HEK293 (cell line): ENCODE measurements around the gene UCK1.

Experiments
- CTCF ChIA-PET: fragments of 350-600 bp; formaldehyde crosslinking; extraction: SDS; loops from one replicate; lab custom pipeline; 2021; ENCODE audit warnings: antibody characterized with exemption; lab: Yijun Ruan, JAX
- POLR2A ChIA-PET: fragments of 300-600 bp; formaldehyde crosslinking; extraction: SDS; loops from one replicate; lab custom pipeline; 2020; ENCODE audit warnings: antibody characterized with exemption, inconsistent platforms; lab: Yijun Ruan, JAX
- H3K27ac ChIP-seq: fragments of 200-500 bp; sonication (Bioruptor generic); 2 replicates; pipeline ENCODE4 v1.5.1; 2014; ENCODE audit warnings: low read depth, low read length, control low read depth, inconsistent platforms; ENCODE audit errors: extremely low read depth
- H3K36me3 ChIP-seq, 2 experiments: fragments of 200-500 bp in 1 of 2; sonication (Bioruptor generic) in 1 of 2; 1 replicate in 1 of 2; 2 replicates in 1 of 2; pipeline ENCODE4 v1.5.1; 2014 to 2017; ENCODE audit warnings: inconsistent platforms in 2 of 2, low read length in 2 of 2; ENCODE audit not compliant: control insufficient read depth in 2 of 2, insufficient read depth in 1 of 2
- H3K4me1 ChIP-seq: fragments of 200-500 bp; sonication (Bioruptor generic); 2 replicates; pipeline ENCODE4 v1.5.1; 2014; ENCODE audit warnings: mild to moderate bottlenecking, low read length, inconsistent platforms; ENCODE audit not compliant: control insufficient read depth, insufficient read depth
- H3K4me3 ChIP-seq: 2 replicates; pipeline ENCODE4 v1.5.1; 2011; ENCODE audit warnings: low read depth, mild to moderate bottlenecking, control low read depth, low read length, moderate library complexity
- H3K9me3 ChIP-seq: fragments of 200-500 bp; sonication (Bioruptor generic); 2 replicates; pipeline ENCODE4 v1.5.1; 2014; ENCODE audit warnings: low read depth, low read length, inconsistent platforms; ENCODE audit not compliant: control insufficient read depth, insufficient read depth
- EGR2 ChIP-seq: fragments of 450-650 bp; formaldehyde crosslinking; IDR thresholded peaks from 2 replicates; pipeline ENCODE4 v1.5.1; 2016; ENCODE audit warnings: low read depth, missing biosample characterization, missing genetic modification characterization
- GLIS2 ChIP-seq: fragments of 450-650 bp; formaldehyde crosslinking; IDR thresholded peaks from 2 replicates; pipeline ENCODE4 v1.5.1; 2016; ENCODE audit warnings: missing biosample characterization, missing genetic modification characterization
- SP2 ChIP-seq: fragments of 450-650 bp; formaldehyde crosslinking; IDR thresholded peaks from 2 replicates; pipeline ENCODE4 v1.5.1; 2016; ENCODE audit warnings: missing biosample characterization, missing genetic modification characterization
- ZEB2 ChIP-seq: fragments of 450-650 bp; formaldehyde crosslinking; IDR thresholded peaks from 2 replicates; pipeline ENCODE4 v1.5.1; 2016; ENCODE audit warnings: missing biosample characterization, missing genetic modification characterization
- ZFHX2 ChIP-seq: fragments of 450-650 bp; formaldehyde crosslinking; conservative IDR thresholded peaks from 2 replicates; pipeline ENCODE4 v1.5.1; 2016; ENCODE audit warnings: missing biosample characterization, missing genetic modification characterization
- ZFP41 ChIP-seq: fragments of 450-650 bp; formaldehyde crosslinking; IDR thresholded peaks from 2 replicates; pipeline ENCODE4 v1.5.1; 2016; ENCODE audit warnings: missing biosample characterization, missing genetic modification characterization, borderline replicate concordance
- ZFP69B ChIP-seq: fragments of 450-650 bp; formaldehyde crosslinking; IDR thresholded peaks from 2 replicates; pipeline ENCODE4 v1.5.1; 2016; ENCODE audit warnings: missing biosample characterization, missing genetic modification characterization
- ZNF2 ChIP-seq: fragments of 450-650 bp; formaldehyde crosslinking; IDR thresholded peaks from 2 replicates; pipeline ENCODE4 v1.5.1; 2016; ENCODE audit warnings: missing biosample characterization, missing genetic modification characterization
- ZNF266 ChIP-seq: fragments of 450-650 bp; formaldehyde crosslinking; IDR thresholded peaks from 2 replicates; pipeline ENCODE4 v1.5.1; 2016; ENCODE audit warnings: missing biosample characterization, missing genetic modification characterization, low read depth
- ZNF600 ChIP-seq: fragments of 450-650 bp; formaldehyde crosslinking; IDR thresholded peaks from 2 replicates; pipeline ENCODE4 v1.5.1; 2016; ENCODE audit warnings: missing biosample characterization, missing genetic modification characterization
- ZNF843 ChIP-seq: fragments of 450-650 bp; formaldehyde crosslinking; IDR thresholded peaks from 2 replicates; pipeline ENCODE4 v1.5.1; 2016; ENCODE audit warnings: missing biosample characterization, missing genetic modification characterization
- TF ChIP-seq, protein P1 (sequence below): fragments of 450-650 bp; formaldehyde crosslinking; conservative IDR thresholded peaks from 2 replicates; pipeline ENCODE4 v1.5.1; 2016; ENCODE audit warnings: low read depth, missing biosample characterization, missing genetic modification characterization
- TF ChIP-seq, protein P2 (sequence below): fragments of 450-650 bp; formaldehyde crosslinking; IDR thresholded peaks from 2 replicates; pipeline ENCODE4 v1.5.1; 2016; ENCODE audit warnings: missing biosample characterization, missing genetic modification characterization
- TF ChIP-seq, protein P3 (sequence below): fragments of 450-650 bp; formaldehyde crosslinking; IDR thresholded peaks from 2 replicates; pipeline ENCODE4; 2016; ENCODE audit warnings: missing biosample characterization, missing genetic modification characterization

Gene UCK1

DNA sequence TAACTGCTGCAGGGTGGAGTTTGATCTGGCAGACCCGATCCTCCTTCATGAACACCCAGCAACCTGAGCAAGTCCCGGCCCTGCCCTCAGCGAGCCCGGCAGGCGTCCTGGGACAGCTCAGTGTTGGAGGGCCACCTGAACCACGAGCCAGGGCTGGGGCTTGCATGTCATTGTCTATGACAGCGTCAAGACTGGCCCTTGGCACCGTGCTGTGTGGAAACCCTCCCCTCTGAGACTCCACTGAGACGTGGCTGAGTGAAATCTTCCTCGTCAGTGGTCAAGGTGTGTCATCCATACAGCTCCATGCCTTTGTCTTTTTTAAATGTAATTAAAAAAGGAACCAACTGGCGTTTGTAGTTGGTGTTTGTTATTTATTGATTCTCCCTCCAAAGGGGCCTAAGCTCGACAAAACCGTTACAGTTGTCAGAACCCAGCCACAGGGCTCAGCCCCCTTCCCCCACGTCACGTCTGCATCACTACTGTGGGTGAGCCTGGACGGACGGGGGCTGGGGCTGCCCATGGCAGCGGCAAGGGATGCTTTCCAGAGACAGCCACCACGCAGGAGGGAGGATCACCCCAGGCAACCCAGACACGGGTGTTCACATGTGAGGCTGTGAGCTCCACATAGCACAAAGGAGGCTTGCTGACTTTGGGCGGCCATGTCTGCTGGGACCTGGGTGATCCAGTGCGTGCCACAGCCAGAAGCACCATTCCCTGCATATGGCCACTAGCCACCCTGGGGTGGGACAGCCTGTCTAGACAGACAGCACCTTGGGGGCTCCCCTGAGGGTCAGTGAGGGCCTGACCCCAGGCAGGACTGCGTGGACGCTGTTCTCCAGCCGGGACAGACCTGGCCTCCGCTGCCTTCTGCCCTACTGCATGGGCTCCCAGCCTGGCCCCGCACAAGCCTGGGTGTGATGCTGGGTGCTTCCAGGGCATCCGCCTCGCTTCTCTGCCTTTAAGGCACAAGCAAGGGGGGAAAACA lies 7.3 kb downstream of the UCK1 start:
- no peak overlapping the region for H3K27ac ChIP-seq
- H3K4me1 ChIP-seq = no peaks in the 10 kb centered on the region
- no peaks in the 10 kb centered on the region for H3K9me3 ChIP-seq
- ChIA-PET CTCF (interaction anchor here (0.9 kb wide), 1 partner anchor 216 kb away, joined by 3 read pairs; the partner anchor contains the start of gene RAPGEF1), POLR2A (interaction anchor here (0.9 to 1.6 kb wide), 3 partner anchors 9 to 23 kb away, joined by 3 to 6 read pairs (median 4); partner anchors contain the start of gene POMT1)
- TF ChIP-seq, protein P1, sequence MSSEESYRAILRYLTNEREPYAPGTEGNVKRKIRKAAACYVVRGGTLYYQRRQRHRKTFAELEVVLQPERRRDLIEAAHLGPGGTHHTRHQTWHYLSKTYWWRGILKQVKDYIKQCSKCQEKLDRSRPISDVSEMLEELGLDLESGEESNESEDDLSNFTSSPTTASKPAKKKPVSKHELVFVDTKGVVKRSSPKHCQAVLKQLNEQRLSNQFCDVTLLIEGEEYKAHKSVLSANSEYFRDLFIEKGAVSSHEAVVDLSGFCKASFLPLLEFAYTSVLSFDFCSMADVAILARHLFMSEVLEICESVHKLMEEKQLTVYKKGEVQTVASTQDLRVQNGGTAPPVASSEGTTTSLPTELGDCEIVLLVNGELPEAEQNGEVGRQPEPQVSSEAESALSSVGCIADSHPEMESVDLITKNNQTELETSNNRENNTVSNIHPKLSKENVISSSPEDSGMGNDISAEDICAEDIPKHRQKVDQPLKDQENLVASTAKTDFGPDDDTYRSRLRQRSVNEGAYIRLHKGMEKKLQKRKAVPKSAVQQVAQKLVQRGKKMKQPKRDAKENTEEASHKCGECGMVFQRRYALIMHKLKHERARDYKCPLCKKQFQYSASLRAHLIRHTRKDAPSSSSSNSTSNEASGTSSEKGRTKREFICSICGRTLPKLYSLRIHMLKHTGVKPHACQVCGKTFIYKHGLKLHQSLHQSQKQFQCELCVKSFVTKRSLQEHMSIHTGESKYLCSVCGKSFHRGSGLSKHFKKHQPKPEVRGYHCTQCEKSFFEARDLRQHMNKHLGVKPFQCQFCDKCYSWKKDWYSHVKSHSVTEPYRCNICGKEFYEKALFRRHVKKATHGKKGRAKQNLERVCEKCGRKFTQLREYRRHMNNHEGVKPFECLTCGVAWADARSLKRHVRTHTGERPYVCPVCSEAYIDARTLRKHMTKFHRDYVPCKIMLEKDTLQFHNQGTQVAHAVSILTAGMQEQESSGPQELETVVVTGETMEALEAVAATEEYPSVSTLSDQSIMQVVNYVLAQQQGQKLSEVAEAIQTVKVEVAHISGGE (tag by site-specific recombination) = no peak
- peak; percentile 42; the same call in 1 of the 2 replicates for TF ChIP-seq ZNF600 (tag by site-specific recombination)
- 0 out of 2 replicates have a peak, but pooled peaks have one; percentile 9 for TF ChIP-seq SP2 (tag by site-specific recombination)
- H3K4me3 ChIP-seq = no peak overlapping the region
- peaks cover 20 to 99% of the 10 kb centered on the region in 2 experiments for H3K36me3 ChIP-seq

DNA sequence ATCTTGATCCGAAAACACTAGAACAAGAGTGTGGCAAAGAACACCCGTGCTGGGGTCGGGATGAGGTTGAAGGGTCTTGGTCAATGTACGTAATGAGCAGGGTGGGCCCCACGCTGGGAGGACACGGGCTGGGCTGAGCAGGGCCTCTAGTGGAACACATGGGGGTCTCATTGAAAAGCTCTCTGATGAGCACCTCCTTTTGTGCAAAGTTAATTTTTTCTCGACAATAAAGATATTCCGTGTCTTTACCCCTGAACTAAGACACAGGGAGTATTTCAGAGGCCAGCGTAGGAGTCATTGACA lies 8.0 kb downstream of the UCK1 start:
- no peak overlapping the region for H3K4me3 ChIP-seq
- H3K27ac ChIP-seq = no peak overlapping the region
- no peaks in the 10 kb centered on the region for H3K4me1 ChIP-seq
- POLR2A ChIA-PET = interaction anchor here (0.9 to 1.6 kb wide), 3 partner anchors 8 to 23 kb away, joined by 3 to 6 read pairs (median 4); partner anchors contain the start of gene POMT1
- CTCF ChIA-PET = interaction anchor here (0.5 to 0.9 kb wide), 2 partner anchors 217 to 225 kb away, joined by 3 read pairs; partner anchors contain the start of gene RAPGEF1
- peaks cover 19 to 99% of the 10 kb centered on the region in 2 experiments for H3K36me3 ChIP-seq
- peak; percentile 60 for TF ChIP-seq ZFP69B (tag by site-specific recombination)
- no peak for TF ChIP-seq ZFP41 (tag by site-specific recombination)
- TF ChIP-seq, protein P2, sequence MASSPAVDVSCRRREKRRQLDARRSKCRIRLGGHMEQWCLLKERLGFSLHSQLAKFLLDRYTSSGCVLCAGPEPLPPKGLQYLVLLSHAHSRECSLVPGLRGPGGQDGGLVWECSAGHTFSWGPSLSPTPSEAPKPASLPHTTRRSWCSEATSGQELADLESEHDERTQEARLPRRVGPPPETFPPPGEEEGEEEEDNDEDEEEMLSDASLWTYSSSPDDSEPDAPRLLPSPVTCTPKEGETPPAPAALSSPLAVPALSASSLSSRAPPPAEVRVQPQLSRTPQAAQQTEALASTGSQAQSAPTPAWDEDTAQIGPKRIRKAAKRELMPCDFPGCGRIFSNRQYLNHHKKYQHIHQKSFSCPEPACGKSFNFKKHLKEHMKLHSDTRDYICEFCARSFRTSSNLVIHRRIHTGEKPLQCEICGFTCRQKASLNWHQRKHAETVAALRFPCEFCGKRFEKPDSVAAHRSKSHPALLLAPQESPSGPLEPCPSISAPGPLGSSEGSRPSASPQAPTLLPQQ (tag by site-specific recombination) = peak; percentile 61
- TF ChIP-seq, all 188 proteins: peak for 2
- H3K9me3 ChIP-seq = no peaks in the 10 kb centered on the region

DNA sequence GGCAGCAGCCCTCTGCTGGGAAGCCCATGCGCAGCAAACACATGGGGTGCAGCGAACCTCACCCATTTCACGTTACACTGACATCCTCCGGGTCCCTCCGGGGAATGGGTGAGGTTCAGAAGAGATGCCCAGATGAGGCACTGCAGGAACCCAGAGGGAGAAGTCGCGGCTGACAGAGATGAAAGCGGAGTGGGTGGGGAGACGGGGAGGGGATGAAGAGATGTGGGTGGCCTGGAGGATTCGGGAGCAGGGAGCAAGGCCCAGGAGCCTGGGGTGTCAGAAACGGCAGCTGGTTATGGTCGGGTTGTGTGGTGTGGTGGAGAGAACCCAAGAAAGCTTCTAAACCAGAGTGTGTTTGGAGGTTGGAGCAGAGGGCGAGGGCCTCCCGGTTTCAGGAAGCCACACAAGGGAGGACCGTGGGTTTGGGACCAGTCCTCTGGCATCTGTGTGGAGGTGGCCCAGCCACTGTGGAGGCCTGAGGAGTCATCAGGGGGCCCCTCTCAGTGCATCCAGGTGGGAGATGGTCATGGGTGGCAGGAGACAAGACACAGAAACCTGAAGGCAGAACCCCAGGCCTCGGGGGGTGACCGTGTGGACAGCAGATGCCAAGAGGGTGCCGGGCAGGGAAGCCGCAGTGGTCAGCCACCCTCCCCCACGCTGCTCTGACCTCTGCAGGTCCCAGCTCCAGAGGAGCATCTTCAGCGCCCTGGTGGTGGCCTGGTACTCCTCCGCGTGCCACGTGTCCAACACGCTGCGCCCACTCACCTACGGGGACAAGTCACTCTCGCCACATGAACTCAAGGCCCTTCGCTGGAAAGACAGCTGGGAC lies 8.6 kb downstream of the UCK1 start:
- Histone ChIP-seq H3K9me3 (no peaks in the 10 kb centered on the region), H3K4me1 (no peaks in the 10 kb centered on the region), H3K4me3 (no peak overlapping the region), H3K36me3 (peaks cover 16 to 99% of the 10 kb centered on the region in 2 experiments), H3K27ac (no peak overlapping the region)
- ChIA-PET CTCF (interaction anchor here (0.5 to 0.9 kb wide), 3 partner anchors 218 to 717 kb away, joined by 3 to 4 read pairs (median 3); partner anchors contain the start of gene RAPGEF1), POLR2A (interaction anchor here (0.9 to 1.6 kb wide), 2 partner anchors 19 to 24 kb away, joined by 3 to 6 read pairs; partner anchors contain the start of gene POMT1)
- TF ChIP-seq ZNF2 (tag by site-specific recombination) (no peak), ZNF266 (tag by site-specific recombination) (no peak), EGR2 (tag by site-specific recombination) (peak; percentile 54; the same call in 1 of the 2 replicates), GLIS2 (tag by site-specific recombination) (0 out of 2 replicates have a peak, but pooled peaks have one; percentile 22), ZNF843 (tag by site-specific recombination) (no peak), ZFHX2 (tag by site-specific recombination) (peak; percentile 53), ZEB2 (tag by site-specific recombination) (no peak)
- TF ChIP-seq, protein P3, sequence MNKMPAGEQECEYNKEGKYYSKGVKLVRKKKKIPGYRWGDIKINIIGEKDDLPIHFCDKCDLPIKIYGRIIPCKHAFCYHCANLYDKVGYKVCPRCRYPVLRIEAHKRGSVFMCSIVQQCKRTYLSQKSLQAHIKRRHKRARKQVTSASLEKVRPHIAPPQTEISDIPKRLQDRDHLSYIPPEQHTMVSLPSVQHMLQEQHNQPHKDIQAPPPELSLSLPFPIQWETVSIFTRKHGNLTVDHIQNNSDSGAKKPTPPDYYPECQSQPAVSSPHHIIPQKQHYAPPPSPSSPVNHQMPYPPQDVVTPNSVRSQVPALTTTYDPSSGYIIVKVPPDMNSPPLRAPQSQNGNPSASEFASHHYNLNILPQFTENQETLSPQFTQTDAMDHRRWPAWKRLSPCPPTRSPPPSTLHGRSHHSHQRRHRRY (tag by site-specific recombination) = no peak
